Measurements from ENCODE around the gene PDE8B. TPM values are rescaled to one million over a fixed set of nuclear protein-coding genes. Genes with fewer than 3 reads are reported as not detected.

PDE8B gene
- total RNA-seq, 1 donor from 2014 or later: 29.4 TPM

DNA sequence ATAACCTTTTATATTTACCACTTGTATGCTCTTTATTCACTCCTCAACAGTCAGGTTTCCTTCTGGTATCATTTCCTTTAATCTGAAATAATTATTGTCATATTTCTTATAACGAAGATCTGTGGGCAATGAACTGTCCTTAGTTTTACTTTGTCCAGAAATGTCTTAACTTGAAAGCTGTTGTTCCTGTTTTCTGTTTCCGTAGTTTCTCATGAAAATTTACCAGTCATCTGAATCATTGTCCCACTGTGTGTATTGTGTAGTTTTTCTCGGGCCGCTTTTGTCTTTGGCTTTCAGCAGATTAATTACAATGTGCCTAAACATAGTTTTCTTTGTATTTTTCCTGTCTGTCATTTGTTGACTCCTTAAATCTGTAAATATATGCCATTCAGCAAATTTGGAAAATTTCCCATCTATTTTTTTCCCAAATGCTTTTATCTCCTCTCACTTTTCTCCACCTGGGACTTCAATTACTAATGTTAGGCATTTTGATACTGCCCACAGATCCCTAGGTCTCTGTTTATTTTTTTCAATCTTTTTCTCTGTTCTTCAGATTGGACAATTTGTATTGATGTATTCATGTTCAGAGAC is 74.9 kb downstream of the PDE8B start:
- no peak for DNase-seq (ENCODE audit: low spot score)

DNA sequence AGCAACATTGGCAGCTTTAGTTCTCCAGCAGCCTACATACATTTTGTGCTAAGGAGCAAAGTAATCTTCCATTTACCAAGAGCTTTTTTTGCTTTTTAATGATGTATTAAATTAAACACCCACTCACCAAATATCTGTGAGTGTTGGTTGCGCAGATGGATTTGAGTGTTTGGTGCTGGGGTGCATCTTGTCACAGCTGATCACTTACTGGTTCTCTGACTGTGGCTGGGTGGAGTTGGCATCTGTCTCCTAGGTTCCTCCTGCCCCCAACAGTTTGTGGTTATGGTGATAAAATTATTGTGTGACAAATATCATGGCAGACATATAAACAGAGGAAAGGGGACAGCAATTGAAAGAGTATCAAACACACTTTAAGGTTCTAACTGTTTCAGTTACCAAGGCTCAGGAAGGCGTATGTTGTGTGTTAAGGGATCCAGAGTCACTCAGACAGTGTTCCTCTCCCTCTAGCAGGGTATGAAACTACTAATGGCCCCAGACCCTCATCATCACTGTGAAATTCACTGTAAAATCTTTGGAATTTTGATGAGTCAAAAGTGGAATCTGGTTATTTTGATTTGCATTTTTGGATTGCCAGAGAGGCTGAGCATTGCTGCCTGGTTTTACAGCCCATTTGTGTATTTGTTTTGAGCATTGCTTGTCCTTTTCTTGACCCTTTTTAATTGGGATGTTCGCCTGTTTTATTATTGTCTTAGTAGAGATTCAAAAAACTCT is 81.7 kb downstream of the PDE8B start:
- DNase-seq (ENCODE audit: low spot score): no peak

DNA sequence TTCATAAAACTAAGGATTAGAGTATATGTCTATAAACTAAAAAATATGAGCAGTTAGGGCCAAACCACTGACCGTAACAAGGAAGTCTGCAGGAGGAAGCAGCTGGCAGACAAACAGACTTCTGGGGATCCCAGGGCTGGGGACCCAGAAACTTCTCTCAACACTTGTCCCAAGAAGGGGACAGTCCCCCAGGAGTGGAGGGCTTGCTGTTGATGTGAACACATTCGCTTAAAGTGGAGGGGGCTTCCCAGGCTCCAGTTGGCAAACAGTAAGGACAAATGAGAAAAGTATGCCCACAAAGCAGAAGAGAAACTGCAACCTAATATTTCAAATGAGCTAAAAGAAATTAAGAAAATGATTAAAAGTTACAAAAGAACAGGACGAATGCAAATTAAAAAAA is 83.7 kb downstream of the PDE8B start:
- DNase-seq (ENCODE audit: low spot score): no peak

DNA sequence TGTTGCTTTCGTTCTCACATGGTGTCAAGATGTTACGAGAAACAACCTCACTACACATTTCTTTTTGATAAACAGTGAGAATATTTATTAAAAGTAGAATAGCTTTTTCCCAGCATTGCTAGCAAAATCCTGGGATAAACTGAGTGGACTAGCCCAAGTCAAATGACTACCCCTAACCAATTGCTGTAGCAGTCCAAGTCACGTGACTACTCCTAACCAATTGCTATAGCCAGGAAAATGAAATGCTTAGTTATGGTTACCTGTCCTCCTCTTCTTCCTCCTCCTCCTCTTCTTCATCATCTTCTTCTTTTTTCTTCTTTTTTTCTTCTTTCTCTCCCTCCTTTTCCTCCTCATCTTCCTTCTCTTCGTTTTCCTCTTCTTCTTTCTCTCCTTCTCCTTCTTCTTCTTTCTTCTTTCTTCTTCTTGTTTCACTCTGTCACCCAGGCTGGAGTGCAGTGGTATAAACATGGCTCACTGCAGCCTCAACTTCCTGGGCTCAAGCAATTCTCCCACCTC is 85.4 kb downstream of the PDE8B start:
- no peak for DNase-seq (ENCODE audit: low spot score)

DNA sequence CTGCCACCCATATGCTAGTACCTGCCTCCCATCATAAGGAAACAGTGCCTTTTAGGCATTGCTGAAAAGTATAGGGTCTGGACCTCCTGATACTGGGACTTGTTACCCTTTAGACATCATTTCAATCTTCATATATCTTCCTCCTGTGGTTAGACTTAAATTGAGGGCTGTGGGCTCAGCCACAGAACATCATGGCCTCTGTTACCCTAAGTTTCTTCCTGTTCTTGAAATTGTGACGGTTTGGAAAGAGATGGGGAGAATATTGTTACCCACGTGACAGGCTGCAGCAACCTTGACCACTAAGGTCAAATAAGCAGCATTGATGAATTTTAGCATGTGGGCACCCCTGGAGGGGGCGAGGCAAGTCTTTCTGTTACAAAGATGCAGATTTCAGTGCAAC is 87.7 kb downstream of the PDE8B start:
- DNase-seq (ENCODE audit: low spot score): no peak

DNA sequence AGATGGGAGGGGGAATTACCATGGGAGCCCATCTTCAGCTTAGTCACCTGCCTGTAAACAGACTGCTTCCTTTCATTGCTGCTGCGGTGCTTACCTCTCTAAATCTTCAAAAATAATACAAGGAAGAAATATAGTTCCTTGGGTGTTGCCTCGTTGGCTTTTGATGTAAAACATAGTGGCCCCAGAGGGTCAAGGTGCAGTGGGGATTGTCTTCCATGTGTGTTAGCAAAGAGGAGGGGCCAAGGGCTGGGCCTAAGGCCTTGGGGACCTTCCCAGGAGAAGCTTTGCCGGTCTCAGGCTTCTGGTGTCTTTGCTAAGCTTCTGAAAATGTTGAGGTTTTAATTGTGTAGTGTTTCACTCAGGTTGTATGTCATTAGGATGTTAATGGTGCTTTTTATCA is 90.0 kb downstream of the PDE8B start:
- DNase-seq (ENCODE audit: low spot score): no peak

DNA sequence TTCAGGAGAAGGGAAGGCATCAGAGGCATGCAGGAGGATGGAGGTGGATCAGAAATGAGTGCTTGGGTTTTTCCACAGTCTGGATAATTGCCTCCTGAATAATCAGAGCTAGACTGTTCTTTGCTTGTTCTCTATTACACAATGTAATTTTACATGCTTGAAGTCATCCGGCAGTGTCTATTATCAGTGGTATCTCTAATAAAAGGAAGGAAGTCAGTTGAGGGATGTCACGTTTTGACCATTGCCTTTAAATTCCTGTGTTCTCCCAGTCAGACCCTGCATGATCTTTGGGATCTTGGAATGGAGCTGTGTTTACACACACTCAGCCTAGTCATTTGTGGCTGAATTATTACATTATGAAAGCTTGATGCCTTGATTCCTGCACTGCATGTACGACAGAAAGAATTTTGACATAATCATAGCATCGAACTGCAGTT is 91.0 kb downstream of the PDE8B start:
- no peak for DNase-seq (ENCODE audit: low spot score)

DNA sequence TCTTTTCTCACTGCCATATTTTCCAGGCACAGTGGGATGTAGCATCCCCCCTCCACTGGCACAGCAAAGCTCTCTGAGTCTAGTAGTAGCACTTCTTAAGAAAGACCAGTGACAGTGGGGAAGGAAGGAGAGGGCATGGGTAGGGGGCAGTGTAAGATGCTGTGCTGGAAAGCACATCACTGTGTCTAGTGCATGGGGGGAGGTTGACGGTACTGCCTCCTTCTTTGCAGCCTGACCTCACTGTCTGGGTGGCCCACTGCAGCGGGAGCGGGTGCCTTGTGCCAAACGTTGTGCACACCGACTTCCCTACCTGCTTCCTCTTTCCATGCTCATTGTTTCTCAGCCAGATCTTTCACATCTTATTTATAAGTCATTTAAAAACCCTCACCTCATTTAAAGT is 91.8 kb downstream of the PDE8B start:
- DNase-seq (ENCODE audit: low spot score): no peak

DNA sequence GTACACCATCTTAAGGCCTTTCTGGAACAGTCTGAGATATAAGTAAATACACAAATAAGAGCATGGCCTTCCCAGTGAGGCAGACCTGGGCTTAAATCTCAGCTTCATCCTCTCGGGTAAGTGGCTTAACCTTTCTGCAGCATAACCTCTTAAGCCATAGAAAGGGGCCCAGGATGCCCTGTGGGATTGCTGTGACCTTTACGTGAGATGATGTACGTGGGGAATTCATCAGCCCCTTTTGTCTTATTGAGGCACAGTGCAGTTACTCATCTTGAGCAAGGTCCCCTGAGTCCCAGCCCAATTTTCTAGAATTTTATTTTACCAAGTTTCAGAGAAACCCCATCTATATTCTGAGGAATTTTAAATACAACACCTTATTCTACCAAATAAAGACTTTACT is 92.2 kb downstream of the PDE8B start:
- no peak for DNase-seq (ENCODE audit: low spot score)

DNA sequence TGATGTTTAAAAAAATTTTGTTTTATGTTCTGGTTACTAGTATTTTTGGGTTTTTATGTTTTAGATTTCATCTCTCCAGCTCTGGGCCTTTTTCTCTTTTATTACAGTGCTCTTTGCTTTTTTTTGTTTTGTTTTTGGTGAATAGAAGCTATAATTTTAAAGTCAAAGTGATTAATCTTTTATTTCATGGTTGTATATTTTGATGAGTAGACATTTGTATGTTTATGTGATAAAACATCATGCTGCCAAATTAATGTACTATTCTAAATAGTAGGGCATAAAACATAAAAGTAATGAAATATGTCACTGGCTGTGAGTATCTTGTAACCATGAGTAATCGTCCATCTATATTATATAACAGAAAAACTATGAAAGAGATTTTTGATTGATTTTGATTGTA is 93.9 kb downstream of the PDE8B start:
- DNase-seq (ENCODE audit: low spot score): no peak

DNA sequence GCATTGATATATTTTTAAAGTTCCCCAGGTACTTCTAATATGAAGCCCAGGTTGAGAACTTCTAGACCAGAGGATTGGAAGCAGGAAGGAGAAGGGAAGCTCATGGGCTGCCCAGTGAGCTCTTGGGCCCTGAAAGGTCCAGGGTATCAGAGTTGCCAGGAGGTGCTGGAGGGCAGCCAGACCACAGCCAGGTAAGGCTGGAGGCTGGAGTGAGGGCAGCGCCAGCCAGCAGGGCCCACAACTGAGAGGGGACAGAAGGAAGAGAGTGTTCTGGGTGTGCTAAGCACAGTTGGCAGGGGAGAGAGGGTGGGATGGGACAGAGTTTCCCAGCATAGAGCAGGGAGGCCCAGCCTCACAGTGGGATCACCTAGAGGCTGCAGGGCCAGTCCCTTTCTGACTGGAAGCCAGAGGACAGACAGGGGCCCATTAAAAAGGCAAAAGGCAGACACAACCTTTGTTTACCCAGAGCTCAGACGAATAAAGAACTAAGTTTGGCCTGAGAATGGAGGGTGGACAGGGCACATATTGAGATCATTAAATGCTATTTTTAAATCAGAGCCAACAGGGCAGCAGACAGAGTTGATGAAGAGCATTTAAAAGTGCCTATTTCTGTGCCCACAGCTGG is 94.9 kb downstream of the PDE8B start:
- DNase-seq (ENCODE audit: low spot score): no peak

DNA sequence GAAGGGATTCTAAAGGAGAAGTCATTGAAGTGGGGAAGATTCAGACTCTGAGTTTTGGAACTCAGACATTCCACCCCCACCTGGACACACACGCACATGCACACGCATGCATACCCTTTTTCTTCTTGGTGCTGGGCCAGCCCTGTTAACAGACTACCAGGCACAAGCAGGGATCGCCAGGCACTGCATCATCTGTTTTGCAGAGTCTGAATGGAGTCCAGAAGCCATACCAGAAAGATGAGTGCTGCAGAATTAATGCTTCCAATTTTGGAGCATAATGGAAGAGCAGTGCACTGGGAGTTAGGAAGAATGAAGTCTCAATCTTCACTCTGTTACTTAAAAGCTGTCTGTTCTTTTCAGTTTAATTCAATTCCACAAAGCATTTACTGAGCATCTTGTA is 95.5 kb downstream of the PDE8B start:
- peak; percentile 56 for DNase-seq (ENCODE audit: low spot score)

DNA sequence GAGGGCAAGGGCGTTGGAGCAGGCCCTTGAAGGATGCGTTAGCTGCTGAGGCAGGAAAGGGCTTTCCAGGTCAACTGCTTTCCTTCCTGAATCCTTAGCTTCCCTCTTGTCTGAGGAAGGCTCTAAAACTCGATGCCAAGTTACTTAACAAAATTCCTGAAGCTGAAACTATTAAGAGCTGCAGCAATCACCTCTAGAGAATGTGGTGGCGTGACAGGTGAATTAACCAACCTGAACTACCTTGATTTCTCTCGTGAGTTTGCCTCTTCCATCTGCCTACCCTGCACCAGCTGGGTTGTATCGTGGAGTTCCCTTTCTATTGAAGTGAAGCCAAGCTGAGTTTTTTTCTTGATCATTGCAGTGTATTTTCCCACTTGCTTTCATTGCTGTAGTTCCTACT is 96.1 kb downstream of the PDE8B start:
- DNase-seq (ENCODE audit: low spot score): no peak

DNA sequence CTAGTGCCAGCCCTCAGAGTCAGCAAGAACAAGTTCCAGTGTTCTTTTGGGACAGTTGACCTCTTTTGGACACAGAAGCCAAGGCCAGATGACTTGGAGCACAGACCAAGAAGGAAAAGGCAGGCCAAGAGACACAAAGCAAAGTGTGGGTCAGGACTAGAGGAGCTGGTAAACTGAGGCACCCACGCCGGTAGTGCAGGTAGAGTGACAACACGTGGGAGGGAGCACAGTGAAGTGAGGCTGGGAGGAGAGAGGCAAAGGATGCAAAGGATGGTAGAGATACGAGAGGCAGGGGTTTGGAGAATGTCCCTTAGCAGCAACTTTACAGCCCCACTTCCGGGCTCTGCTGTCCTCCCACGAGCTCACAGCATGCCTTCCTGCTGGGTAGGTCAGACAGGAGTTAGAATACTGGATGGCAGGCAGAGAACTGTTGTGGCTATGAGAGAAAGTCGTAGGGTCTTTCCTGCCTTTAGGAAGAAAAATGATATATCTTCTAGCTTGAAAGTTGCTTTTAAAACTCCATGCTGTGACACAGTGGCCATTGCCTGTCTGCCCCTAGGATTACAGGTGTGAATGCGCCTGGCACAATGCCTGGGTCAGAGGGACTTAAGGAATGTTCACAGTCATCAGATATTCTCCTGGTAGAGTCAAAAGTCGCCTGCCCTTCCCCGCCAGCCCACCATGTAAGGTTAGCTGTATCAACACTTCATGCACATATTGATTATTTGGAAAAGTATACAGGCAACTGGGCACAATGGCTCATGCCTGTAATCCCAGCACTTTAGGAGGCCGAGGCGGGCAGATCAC is 97.9 kb downstream of the PDE8B start:
- no peak for DNase-seq (ENCODE audit: low spot score)

DNA sequence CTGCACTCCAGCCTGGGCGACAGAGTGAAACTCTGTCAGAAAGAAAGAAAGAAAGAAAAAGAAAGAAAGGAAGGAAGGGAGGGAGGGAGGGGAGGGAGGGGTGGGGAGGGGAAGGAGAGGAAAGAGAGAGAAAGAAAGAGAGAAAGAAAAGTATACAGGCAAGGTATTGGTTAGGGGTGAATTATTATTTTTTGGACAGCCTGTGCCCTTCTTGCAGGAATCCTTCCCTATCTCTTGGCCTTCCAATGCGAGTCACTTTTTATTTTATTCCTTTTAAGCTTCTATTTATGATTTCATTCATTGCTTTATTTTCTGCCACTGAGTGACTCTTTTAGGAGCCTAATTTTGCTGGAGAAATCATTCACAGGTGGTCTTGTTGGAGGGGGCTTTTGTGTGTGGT is 98.7 kb downstream of the PDE8B start:
- DNase-seq (ENCODE audit: low spot score): no peak

DNA sequence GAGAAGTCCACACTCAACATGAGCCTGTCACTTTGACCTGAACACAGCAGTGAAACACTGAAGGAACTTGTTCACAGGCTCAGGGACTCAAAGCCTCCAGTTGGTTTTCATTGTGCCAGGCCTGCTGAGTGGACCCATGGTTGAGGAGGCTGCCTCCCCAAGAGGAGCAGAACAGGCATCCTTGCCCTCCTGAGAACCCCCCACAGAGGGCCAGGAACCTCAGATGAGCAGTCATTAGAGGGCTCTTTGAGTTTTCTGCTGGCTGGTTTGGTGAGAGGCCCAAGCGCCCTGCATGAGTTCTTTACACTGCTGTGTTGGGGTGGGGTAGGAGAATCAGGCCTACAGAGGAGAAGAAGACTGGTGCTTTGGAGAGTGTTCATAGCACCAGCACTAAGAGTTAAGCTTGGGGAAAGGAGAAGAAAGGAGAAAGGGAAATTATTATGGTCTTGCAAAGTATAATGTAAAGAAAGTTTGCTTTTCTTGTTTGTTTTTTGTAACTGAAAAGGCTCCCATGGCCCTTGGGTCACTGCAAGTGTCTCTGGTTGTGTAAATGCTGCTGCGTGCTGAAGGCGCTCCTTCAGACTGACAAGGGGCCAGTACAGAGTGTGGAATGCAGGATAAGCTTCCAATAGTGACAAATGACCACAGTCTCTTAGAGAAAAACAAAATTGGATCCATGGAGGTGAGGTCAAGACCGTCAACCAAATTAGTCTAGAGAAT is 100.2 kb downstream of the PDE8B start:
- DNase-seq (ENCODE audit: low spot score): no peak

DNA sequence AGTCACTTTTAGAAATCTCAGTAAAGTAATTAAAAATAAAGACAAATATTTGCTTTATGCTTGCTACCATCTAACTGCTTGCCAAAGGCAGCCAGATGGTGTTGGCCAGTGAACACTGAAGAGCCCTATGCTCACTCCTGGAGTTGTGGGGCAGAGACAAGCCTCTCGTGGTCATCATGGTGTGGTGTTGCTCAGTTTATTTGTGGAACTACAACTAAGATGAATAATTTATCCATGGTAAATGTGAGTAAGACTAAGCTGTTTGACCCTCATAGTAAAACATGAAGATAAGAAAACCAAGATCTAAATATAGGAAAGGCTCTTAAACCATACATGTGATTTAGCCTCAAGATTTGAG is 100.7 kb downstream of the PDE8B start:
- no peak for DNase-seq (ENCODE audit: low spot score)

DNA sequence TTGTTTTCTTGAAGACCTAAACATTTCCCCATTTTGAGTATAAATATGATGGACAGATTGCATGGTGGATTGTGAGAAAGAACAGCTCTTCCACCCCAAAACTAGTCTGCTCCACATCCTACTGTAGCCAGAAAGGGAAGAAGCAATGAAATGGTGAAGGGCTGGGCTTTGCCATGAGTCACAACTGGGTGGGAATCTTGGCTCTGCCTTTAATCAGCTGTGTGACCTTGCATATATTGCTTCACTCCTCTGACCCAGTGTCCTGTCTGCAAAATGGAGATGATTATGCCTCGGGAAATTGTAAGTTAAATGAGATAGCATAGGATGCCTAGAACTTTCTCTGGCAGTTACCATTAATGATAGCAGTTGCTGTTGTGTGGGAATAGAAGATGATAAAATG is 101.9 kb downstream of the PDE8B start:
- DNase-seq (ENCODE audit: low spot score): no peak

DNA sequence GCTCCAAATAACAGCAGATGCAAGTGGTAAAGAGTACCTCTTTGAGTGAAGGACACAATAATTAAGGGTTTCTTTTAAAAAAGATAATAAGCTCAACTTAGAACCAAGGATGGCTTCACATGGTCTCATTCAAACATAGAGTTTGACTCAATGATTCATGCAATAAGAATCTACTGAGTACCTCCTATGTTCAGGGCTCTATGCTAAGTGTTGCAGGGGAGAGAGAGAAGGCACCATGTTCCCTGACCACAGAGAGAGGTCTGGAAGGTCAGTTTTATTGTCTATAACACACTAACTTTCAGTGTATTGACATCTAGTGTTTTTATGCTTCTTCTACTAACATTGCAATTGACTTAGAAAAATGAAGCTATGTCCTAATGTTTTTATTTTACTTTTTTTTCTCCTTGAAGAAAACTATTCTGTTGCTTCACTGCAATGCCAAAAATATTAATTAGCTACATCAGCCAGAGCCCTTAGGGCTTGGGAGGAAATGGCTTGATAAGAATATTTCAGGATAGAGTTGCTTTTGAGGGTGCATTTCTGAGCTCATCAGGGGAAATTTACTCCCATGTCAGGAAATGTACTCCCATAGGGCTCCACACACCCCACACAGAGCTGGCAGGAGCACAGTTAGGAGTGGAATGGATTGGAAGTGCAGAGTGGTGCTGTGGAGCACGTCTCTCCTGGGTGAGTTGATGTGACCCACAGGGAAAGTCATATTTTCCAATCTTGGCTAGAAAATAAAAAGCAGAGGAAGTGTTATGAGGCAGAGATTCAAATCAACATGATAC is 106.6 kb downstream of the PDE8B start:
- no peak for DNase-seq (ENCODE audit: low spot score)

DNA sequence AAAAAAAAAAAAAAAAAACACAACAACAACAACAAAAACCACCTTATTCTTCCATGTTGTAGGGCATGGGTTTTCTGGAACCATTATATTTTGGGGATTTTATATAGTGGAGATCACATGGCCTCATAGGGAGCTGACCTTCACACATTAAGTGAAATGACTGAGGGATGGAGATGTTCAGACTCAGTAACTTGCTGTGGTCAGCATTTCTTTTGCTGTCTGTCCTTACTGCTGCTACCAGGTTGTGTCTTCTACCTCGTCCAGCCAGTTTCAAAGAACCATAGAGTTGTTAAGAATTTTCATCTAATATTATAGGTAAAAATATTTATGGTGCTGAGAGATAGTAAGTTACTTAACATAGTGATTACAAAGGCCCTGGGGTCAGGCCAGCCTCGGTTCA is 107.6 kb downstream of the PDE8B start:
- DNase-seq (ENCODE audit: low spot score): no peak

Measured in mucosa of gallbladder (tissue), 1 donor.